GM21528 (cell line): ENCODE measurements around the gene XRCC5.
"Not testable (repeated sequence)": the region's sequence is repeated elsewhere in the genome, so short reads cannot be mapped to it uniquely, and the experiment has no call there.

Experiments used
- ATAC-seq: cut with Tn5 transposase; IDR thresholded peaks from one replicate; pipeline ENCODE4 v1.9.1; 2021; ENCODE audit warnings: mild to moderate bottlenecking, moderate library complexity; ENCODE audit not compliant: unreplicated experiment, low FRiP score

The XRCC5 gene

DNA sequence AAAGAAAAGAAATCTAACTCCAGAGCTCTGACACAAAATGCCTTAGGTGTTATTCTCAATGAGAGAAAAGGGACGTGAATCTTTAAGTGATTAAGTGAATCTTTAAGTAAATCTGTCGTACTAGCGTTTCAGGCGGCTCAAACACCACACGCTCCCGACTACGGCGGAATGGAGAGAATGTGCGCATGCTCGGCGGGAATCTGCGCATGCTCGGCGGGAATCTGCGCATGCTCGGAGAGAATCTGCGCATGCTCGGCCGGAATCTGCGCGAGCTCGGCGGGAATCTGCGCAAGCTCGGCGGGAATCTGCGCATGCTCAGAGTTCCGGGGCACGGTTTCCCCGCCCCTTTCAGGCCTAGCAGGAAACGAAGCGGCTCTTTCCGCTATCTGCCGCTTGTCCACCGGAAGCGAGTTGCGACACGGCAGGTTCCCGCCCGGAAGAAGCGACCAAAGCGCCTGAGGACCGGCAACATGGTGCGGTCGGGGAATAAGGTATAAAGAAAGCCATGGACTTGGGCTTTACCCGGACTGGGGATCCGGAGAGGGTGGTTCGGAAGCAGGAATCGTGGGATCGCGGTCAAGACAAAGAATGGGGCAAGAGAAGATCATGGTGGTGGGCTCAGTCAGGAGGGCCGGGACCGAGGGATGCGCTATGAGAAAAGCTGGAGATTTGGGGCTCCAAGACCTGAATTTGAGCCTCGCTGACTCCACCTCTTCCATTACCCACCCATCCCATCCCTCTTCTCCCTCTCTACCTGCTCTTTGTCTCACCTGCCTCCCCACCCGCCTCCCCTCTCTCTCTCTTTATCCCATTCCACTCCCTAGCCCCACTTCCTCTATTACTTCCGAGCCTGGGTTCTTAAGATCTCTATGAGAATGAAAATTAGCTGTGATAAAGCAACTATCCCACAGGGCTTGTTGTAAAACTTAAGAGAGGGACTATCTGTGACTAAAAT is at the start of gene XRCC5:
Gene XRCC5, plus strand, starts transcription at position 382 of the 955 bp plus-strand sequence. Its CDS starts 89 bp downstream, at position 471.
- peak; percentile 58 for ATAC-seq

GRCh38 chr2:216064014-216064630 is 45.0 kb upstream of the XRCC5 start:
- ATAC-seq = no peak

DNA sequence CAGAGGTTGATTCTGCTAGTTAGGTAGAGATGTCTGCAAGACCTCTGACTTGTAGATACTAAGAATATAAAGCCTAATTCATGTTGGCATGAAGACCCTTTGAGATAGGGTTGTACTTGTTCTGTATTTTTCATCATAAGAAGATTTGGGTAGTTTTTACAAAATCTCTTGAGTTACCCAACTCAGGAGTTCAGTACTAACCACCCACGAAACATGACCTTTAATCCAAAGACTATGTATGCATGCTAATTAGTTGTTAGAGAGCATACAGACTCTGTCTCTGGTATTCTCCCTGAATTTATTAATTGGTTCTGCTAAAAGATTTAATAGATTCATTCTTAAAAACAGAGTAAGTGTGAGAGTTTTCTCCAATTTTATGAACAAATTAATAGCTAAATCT is 44.5 kb upstream of the XRCC5 start:
- no peak for ATAC-seq

- no peak for ATAC-seq
These were observed 42.9 kb upstream of the XRCC5 start for GRCh38 chr2:216066230-216066629.

GRCh38 chr2:216069028-216069427 is 40.1 kb upstream of the XRCC5 start:
- ATAC-seq = no peak

DNA sequence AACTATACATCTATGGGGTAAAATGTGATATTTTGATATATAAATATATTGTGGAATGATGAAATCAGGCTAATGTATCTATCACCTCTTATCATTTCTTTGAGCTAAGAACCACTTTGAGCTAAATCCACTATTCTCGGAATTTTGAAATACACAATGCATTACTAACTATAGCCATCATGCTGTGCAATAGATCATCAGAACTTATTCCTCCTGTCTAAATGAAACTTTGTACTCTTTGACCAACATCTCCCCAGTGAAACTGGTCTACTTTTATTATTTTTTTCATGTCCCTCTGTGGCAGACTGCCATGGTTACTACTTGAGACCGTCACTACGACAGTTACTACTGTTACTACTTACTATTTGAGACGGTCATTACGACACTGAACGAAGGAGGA is 39.0 kb upstream of the XRCC5 start:
- ATAC-seq = no peak

DNA sequence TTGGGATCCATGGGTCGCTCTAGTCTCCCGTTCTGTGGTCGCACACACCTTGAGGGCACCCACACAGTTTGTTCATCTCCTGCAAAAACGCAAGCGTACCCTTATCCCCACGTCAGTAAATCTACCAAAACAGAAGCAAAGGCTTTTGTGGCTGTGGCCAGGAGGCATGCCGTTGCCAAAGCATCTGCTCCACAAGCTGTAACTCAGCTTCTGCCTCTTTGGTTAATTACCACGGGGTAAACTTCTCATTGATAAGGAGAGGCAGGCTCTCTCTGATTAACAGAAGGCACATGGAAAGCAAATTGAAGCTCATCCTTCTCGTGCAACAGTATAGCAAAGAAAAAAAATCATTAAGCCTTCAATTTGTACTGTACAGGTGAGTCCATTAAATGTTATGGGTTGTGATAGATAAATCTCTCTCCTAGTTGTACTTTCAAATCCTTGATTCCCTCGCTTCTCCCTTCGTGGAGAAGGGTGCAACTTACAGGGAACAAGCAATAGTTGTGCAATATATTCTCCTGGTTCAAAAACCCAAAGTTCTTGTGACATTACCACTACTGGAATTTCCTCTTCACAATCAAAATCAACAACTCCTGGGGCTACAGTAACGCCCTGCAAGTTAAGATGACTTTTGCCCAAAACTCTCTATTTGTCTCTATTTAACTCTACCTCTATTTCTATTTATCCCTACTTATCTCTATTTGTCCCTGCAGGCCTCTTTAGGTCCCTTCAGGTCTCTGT is 37.9 kb upstream of the XRCC5 start:
- no peak for ATAC-seq

- ATAC-seq = no peak
These were observed 36.7 kb upstream of the XRCC5 start for GRCh38 chr2:216072473-216072872.

- no peak for ATAC-seq
These were observed 35.4 kb upstream of the XRCC5 start for GRCh38 chr2:216073773-216074172.

GRCh38 chr2:216074380-216074779 is 34.8 kb upstream of the XRCC5 start:
- no peak for ATAC-seq

DNA sequence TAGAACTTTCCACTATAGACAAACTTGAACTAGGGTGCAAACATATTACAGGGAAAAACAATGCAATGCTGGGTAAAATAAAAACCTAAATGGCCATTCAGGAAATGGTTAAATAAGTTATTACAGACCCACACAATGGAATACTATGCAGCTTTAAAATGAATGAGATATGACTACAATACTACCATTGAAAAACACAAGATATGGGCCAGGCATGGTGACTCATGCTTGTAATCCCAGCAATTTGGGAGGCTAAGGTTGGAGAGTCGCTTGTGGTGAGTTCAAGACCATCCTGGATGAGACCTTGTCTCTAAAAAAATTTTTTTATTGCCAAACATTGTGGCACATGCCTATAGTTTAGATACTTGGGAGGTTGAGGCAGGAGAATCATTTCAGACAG is 34.4 kb upstream of the XRCC5 start:
- ATAC-seq = no peak

- ATAC-seq = no peak
These were observed 33.4 kb upstream of the XRCC5 start for GRCh38 chr2:216075510-216076485.

DNA sequence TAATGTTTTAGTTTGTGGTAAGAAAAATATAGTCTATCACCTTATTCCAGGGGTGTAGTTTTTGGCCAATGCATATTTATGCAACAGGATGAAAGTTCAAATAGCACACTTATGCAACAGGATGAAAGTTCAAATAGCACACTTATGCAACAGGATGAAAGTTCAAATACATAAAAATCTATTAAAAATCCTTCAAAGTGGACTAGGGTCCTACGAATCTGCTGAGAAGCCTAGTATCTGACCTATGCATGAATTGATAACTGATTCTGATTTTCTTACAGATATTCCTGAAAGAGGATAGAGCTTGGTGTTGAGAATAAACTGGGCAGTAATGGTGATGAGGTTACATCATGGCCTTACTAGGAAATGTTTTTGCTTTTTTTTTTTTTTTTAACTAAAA is 30.4 kb upstream of the XRCC5 start:
- no peak for ATAC-seq

DNA sequence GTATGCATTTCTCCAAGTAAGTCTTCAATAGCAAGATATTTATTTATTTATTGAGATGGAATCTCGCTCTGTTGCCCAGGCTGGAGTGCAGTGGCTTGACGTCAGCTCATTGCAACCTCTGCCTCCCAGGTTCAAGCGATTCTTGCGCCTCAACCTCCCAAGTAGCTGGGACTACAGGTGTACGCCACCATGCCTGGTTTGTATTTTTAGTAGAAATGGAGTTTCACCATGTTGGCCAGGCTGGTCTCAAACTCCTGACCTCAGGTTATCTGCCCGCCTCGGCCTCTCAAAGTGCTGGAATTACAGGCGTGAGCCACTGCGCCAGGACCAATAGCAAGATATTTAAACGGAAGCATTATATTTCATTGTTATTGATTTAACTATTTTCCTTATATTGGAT is 29.1 kb upstream of the XRCC5 start:
- not testable (repeated sequence) for ATAC-seq

DNA sequence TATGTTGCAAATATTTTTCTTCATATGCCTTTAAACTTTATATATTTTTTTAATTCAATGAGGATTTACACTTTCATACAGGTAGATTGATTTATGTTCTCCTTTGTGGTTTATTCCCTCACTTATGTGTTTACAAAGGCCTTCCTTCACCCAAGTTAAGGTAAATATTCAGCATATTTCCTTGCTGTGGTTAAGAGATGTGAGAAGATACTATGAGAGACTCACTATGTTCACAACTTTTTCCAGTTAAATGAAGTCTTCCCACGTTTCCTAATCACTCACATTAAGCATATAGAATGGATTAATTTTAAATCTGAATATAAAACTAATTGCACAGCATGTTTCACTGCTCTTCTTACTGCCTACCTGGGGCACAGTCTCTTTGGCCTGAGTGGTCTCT is 28.1 kb upstream of the XRCC5 start:
- ATAC-seq = peak; percentile 31

DNA sequence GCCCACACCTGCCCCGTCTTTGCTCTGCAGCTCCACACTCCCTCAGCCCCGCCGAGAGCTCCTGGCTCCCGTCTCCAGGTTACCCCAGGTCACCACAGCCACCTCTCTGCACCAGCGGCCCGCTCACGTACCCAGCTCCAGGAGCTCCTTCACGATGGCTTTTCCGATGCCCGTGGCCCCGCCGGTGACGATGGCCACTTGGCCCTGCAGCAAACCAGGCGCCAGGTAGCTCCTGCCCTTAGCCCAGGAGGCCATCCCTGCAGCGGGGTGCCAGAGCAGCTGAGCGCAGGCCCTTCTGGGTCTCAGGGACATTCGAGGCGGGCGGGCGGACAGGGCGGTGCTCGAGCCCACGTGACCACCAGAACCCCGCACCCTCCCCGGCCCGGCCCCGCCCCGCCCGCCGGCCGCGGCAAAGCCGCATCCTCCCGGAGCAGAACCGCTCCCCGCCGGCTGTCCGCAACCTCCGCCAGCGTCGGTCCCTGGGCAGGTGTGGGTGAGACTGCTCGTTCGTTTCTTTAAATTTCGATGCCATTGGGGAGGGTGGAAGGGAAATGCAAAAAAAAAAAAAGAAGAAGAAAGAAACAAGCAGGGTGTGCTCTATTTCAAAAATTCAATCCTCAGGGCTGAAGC is 27.5 kb upstream of the XRCC5 start, which contains the start of the genes PECR and TMEM169:
Gene PECR, minus strand, starts transcription at position 323 of the 630 bp plus-strand sequence. Its CDS starts 68 bp downstream, at position 255.
Gene TMEM169, plus strand, starts transcription at position 433 of the 630 bp plus-strand sequence. CDS start 14,045 bp downstream, outside the sequence.
- ATAC-seq = peak; percentile 96

DNA sequence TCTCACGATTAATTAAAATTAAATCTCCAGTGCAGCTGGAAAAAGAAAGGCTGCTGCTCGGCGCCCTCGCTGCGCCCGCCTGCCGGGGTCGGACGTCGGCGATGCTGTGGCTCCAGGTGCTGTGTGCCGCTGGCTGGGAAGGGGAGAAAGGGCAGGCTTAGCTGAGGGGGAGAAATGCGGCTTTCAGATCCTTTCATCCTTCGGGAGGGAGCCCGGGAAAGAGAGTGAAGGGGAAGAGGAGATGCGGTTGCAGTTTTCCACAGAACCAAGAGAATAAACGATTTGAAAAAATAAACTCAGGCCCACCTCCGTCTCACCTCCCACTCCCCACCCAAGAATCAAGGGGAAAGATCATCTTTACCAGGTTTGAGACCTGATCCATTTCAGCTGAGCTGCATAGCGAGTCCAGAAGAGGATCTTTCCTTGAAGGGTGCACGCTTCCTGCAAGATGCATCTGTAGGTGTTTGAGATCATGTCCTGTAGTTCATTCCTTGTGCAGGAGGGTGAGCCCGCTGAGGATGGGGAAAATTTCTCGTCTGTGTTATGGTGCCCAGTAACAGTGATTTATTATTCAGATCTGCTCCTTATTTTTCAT is 26.9 kb upstream of the XRCC5 start:
- ATAC-seq = no peak

GRCh38 chr2:216082805-216083204 is 26.3 kb upstream of the XRCC5 start:
- ATAC-seq = no peak
